Nephron progenitor cell (in vitro differentiated cells): ENCODE measurements around the gene KIDINS220.

Source experiments
- DNase-seq: peaks from one replicate; pipeline ENCODE4 v3.0.0; 2021
- H3K27ac Mint-ChIP-seq: 2 replicates; pipeline ENCODE4 v1.8.0; 2021; ENCODE audit warnings: mild to moderate bottlenecking, moderate library complexity, mixed read lengths
- H3K27me3 Mint-ChIP-seq: 2 replicates; pipeline ENCODE4 v1.8.0; 2021; ENCODE audit warnings: mild to moderate bottlenecking, low read depth, mixed read lengths; ENCODE audit not compliant: poor library complexity
- H3K36me3 Mint-ChIP-seq: 2 replicates; pipeline ENCODE4 v1.8.0; 2021; ENCODE audit warnings: low read depth, mixed read lengths
- H3K4me1 Mint-ChIP-seq: 2 replicates; pipeline ENCODE4 v1.8.0; 2021; ENCODE audit warnings: mixed read lengths
- H3K4me3 Mint-ChIP-seq: 2 replicates; pipeline ENCODE4 v1.8.0; 2021; ENCODE audit warnings: mild to moderate bottlenecking, moderate library complexity, mixed read lengths
- H3K9me3 Mint-ChIP-seq: 2 replicates; pipeline ENCODE4 v1.8.0; 2021; ENCODE audit warnings: mild to moderate bottlenecking, moderate library complexity, mixed read lengths
- TF ChIP-seq, protein P1 (sequence below): fragments of 200-600 bp; sonication (generic); IDR thresholded peaks from 2 replicates; pipeline ENCODE4 v1.5.0; 2021; ENCODE audit warnings: antibody characterized with exemption

Gene KIDINS220

GRCh38 chr2:8800821-8801220 lies 36.6 kb downstream of the KIDINS220 start:
- Mint-ChIP-seq H3K4me1 (no peaks in the 10 kb centered on the region), H3K9me3 (no peaks in the 10 kb centered on the region), H3K27ac (no peak overlapping the region), H3K27me3 (no peaks in the 10 kb centered on the region), H3K36me3 (peaks cover 55% of the 10 kb centered on the region), H3K4me3 (no peak overlapping the region)
- TF ChIP-seq, protein P1, sequence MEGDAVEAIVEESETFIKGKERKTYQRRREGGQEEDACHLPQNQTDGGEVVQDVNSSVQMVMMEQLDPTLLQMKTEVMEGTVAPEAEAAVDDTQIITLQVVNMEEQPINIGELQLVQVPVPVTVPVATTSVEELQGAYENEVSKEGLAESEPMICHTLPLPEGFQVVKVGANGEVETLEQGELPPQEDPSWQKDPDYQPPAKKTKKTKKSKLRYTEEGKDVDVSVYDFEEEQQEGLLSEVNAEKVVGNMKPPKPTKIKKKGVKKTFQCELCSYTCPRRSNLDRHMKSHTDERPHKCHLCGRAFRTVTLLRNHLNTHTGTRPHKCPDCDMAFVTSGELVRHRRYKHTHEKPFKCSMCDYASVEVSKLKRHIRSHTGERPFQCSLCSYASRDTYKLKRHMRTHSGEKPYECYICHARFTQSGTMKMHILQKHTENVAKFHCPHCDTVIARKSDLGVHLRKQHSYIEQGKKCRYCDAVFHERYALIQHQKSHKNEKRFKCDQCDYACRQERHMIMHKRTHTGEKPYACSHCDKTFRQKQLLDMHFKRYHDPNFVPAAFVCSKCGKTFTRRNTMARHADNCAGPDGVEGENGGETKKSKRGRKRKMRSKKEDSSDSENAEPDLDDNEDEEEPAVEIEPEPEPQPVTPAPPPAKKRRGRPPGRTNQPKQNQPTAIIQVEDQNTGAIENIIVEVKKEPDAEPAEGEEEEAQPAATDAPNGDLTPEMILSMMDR, result no peak
- no peak for DNase-seq

- Mint-ChIP-seq H3K4me1 (no peaks in the 10 kb centered on the region), H3K36me3 (peaks cover 55% of the 10 kb centered on the region), H3K27ac (no peak overlapping the region), H3K9me3 (no peaks in the 10 kb centered on the region), H3K27me3 (no peaks in the 10 kb centered on the region), H3K4me3 (no peak overlapping the region)
- TF ChIP-seq, protein P1, result no peak
- no peak for DNase-seq
Measured at GRCh38 chr2:8800218-8800617, 37.2 kb downstream of the KIDINS220 start.

DNA sequence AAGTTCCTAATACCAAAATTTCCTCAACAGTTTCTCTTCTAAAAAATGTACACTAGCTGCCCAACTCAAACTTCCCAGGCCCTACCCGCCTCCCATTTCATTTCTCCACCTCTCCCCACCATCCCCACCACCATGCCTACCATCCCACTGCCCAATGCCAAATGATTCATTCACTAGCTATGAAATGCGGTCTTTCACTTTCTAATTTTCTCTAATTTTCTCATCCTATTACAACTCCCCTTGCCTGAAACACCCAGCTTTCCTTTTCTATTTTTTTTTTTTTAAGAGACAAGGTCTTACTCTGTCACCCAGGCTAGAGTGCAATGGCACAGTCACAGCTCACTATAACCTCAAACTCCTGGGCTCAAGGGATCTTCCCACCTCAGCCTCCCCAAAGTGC lies 38.4 kb downstream of the KIDINS220 start:
- Mint-ChIP-seq H3K27ac (no peak overlapping the region), H3K36me3 (peaks cover 61% of the 10 kb centered on the region), H3K9me3 (no peaks in the 10 kb centered on the region), H3K4me3 (no peak overlapping the region), H3K27me3 (no peaks in the 10 kb centered on the region), H3K4me1 (no peaks in the 10 kb centered on the region)
- TF ChIP-seq, protein P1, result no peak
- DNase-seq, result no peak

- Mint-ChIP-seq H3K36me3 (peaks cover 64% of the 10 kb centered on the region), H3K9me3 (no peaks in the 10 kb centered on the region), H3K4me3 (no peak overlapping the region), H3K27me3 (no peaks in the 10 kb centered on the region), H3K27ac (no peak overlapping the region), H3K4me1 (no peaks in the 10 kb centered on the region)
- DNase-seq, result no peak
- TF ChIP-seq, protein P1, result no peak
Measured at GRCh38 chr2:8798393-8798792, 39.0 kb downstream of the KIDINS220 start.

- peaks cover 59% of the 10 kb centered on the region for H3K36me3 Mint-ChIP-seq
Measured at GRCh38 chr2:8797682-8798081, 39.7 kb downstream of the KIDINS220 start.

More at GRCh38 chr2:8797682-8798081, 39.7 kb downstream of the KIDINS220 start:
- no peaks in the 10 kb centered on the region for H3K4me1 Mint-ChIP-seq
- H3K27ac Mint-ChIP-seq, result no peak overlapping the region
- no peak for DNase-seq
- TF ChIP-seq, protein P1, result no peak
- H3K9me3 Mint-ChIP-seq, result no peaks in the 10 kb centered on the region
- no peaks in the 10 kb centered on the region for H3K27me3 Mint-ChIP-seq
- no peak overlapping the region for H3K4me3 Mint-ChIP-seq
